GM23338 (cell line): ENCODE results near the gene C1QTNF9. TPM values are rescaled to one million over a fixed set of nuclear protein-coding genes. Genes with fewer than 3 reads are reported as not detected.

Experiments
- ATAC-seq: fragments of 200-7000 bp; cut with Tn5 transposase; 3 replicates; pipeline ENCODE4 v1.9.1; 2020
- DNase-seq: peaks from one replicate; pipeline ENCODE4 v3.0.0-alpha.2; 2015; ENCODE audit warnings: low spot score
- H2AFZ ChIP-seq: fragments of 200-600 bp; sonication (generic); 2 replicates; pipeline ENCODE4 v1.8.0; 2016; ENCODE audit warnings: antibody characterized with exemption, mild to moderate bottlenecking, moderate library complexity
- H3F3A ChIP-seq: fragments of 200-600 bp; sonication (generic); replicated peaks from 2 replicates; pipeline ENCODE4 v1.8.0; 2017; ENCODE audit warnings: antibody characterized with exemption, mixed run types, low read depth
- H3K27ac ChIP-seq: fragments of 200-600 bp; sonication (generic); 2 replicates; pipeline ENCODE4 v1.6.1; 2016; ENCODE audit warnings: low read depth
- H3K27me3 ChIP-seq: fragments of 200-600 bp; sonication (generic); 2 replicates; pipeline ENCODE4 v1.8.0; 2016; ENCODE audit warnings: mild to moderate bottlenecking, mixed run types, moderate library complexity; ENCODE audit not compliant: insufficient read depth
- H3K36me3 ChIP-seq: fragments of 200-600 bp; sonication (generic); 2 replicates; pipeline ENCODE4 v1.8.0; 2016; ENCODE audit warnings: mild to moderate bottlenecking; ENCODE audit not compliant: insufficient read depth
- H3K4me1 ChIP-seq: fragments of 200-600 bp; sonication (generic); 2 replicates; pipeline ENCODE4 v1.8.0; 2016; ENCODE audit warnings: mild to moderate bottlenecking, moderate library complexity; ENCODE audit not compliant: insufficient read depth
- H3K4me2 ChIP-seq: fragments of 200-600 bp; sonication (generic); 2 replicates; pipeline ENCODE4 v1.7.1; 2017; ENCODE audit warnings: mixed run types
- H3K4me3 ChIP-seq: fragments of 200-600 bp; sonication (generic); 2 replicates; pipeline ENCODE4 v1.6.1; 2016; ENCODE audit warnings: mixed run types
- H3K79me2 ChIP-seq: fragments of 200-600 bp; sonication (generic); replicated peaks from 2 replicates; pipeline ENCODE4 v1.8.0; 2017; ENCODE audit warnings: mild to moderate bottlenecking; ENCODE audit not compliant: insufficient read depth
- H3K9me2 ChIP-seq: fragments of 200-600 bp; sonication (generic); 2 replicates; pipeline ENCODE4 v1.8.0; 2017; ENCODE audit not compliant: insufficient read depth
- H4K20me1 ChIP-seq: fragments of 200-600 bp; sonication (generic); replicated peaks from 2 replicates; pipeline ENCODE4 v1.8.0; 2017; ENCODE audit warnings: mild to moderate bottlenecking; ENCODE audit not compliant: insufficient read depth
- H3K27ac Mint-ChIP-seq: 2 replicates; pipeline ENCODE4 v1.8.0; 2020; ENCODE audit warnings: inconsistent platforms, mild to moderate bottlenecking, moderate library complexity, mixed read lengths
- H3K27me3 Mint-ChIP-seq: 3 replicates; pipeline ENCODE4 v1.8.0; 2022; ENCODE audit warnings: low read depth, mild to moderate bottlenecking, moderate library complexity, mixed read lengths, inconsistent platforms; ENCODE audit not compliant: insufficient read depth, poor library complexity
- H3K36me3 Mint-ChIP-seq: 3 replicates; pipeline ENCODE4 v1.8.0; 2021; ENCODE audit warnings: low read depth, mild to moderate bottlenecking, inconsistent platforms, moderate library complexity, mixed read lengths
- H3K4me1 Mint-ChIP-seq: 3 replicates; pipeline ENCODE4 v1.8.0; 2020; ENCODE audit warnings: mild to moderate bottlenecking, inconsistent platforms, mixed read lengths
- H3K4me3 Mint-ChIP-seq: 3 replicates; pipeline ENCODE4 v1.8.0; 2021; ENCODE audit warnings: moderate library complexity, mild to moderate bottlenecking, inconsistent platforms, mixed read lengths
- H3K9me3 Mint-ChIP-seq: 3 replicates; pipeline ENCODE4 v1.8.0; 2020; ENCODE audit warnings: moderate library complexity, mild to moderate bottlenecking, inconsistent platforms, mixed read lengths
- CREB1 ChIP-seq: fragments of 250-450 bp; sonication (Bioruptor Pico); IDR thresholded peaks from 2 replicates; pipeline ENCODE4 v1.5.0; 2020; ENCODE audit warnings: low read depth, mild to moderate bottlenecking, moderate library complexity
- CTCF ChIP-seq, 2 experiments: fragments of 200-600 bp in 1 of 2; sonication (generic) in 1 of 2; conservative IDR thresholded peaks; 2 replicates each; pipeline versions ENCODE4 v1.5.1 to v1.6.1; 2016 to 2017; ENCODE audit warnings: antibody characterized with exemption in 2 of 2, low read depth in 2 of 2, mild to moderate bottlenecking in 2 of 2, moderate library complexity in 1 of 2
- ETS1 ChIP-seq: IDR thresholded peaks from 2 replicates; pipeline ENCODE4 v1.6.1; 2016; ENCODE audit warnings: antibody characterized with exemption
- EZH2 ChIP-seq: fragments of 200-600 bp; sonication (generic); IDR thresholded peaks from one replicate; pipeline ENCODE4 v1.8.0; 2017; ENCODE audit warnings: antibody characterized with exemption, mild to moderate bottlenecking, low read depth; ENCODE audit not compliant: unreplicated experiment
- EZH2phosphoT487 ChIP-seq: fragments of 200-600 bp; sonication (generic); IDR thresholded peaks from one replicate; pipeline ENCODE4 v1.8.1; 2018; ENCODE audit warnings: antibody characterized with exemption; ENCODE audit not compliant: unreplicated experiment
- JUNB ChIP-seq: IDR thresholded peaks from one replicate; pipeline ENCODE4 v1.6.1; 2016; ENCODE audit warnings: antibody characterized with exemption; ENCODE audit not compliant: unreplicated experiment
- NANOG ChIP-seq: IDR thresholded peaks from 2 replicates; pipeline ENCODE4 v1.6.1; 2016; ENCODE audit warnings: antibody characterized with exemption, borderline replicate concordance
- POLR2AphosphoS5 ChIP-seq: IDR thresholded peaks from 2 replicates; pipeline ENCODE4 v1.6.1; 2016; ENCODE audit warnings: antibody characterized with exemption, low read depth
- STAT1 ChIP-seq: IDR thresholded peaks from one replicate; pipeline ENCODE4 v1.6.1; 2016; ENCODE audit warnings: antibody characterized with exemption; ENCODE audit not compliant: unreplicated experiment
- ZNF114 ChIP-seq: fragments of 250-450 bp; sonication (Bioruptor Pico); IDR thresholded peaks from 2 replicates; pipeline ENCODE4 v1.5.0; 2020; ENCODE audit warnings: mild to moderate bottlenecking, moderate library complexity
- ZNF331 ChIP-seq: fragments of 250-450 bp; sonication (Bioruptor Pico); IDR thresholded peaks from 2 replicates; pipeline ENCODE4 v1.5.0; 2020; ENCODE audit warnings: low read depth, mild to moderate bottlenecking, moderate library complexity
- ZNF462 ChIP-seq: fragments of 250-450 bp; sonication (Bioruptor Pico); IDR thresholded peaks from 2 replicates; pipeline ENCODE4 v1.5.0; 2020; ENCODE audit warnings: mild to moderate bottlenecking, moderate library complexity
- polyA plus RNA-seq: library from polyadenylated mRNA; unstranded; fragments of >200 nt; fragmentation: Nextera tagmentation; extraction: Ambion mirVana; gene quantifications from 2 replicates; pipeline ENCODE4 v1.2.1, GENCODE V29; 2016
- total RNA-seq: library from RNA; depleted of rRNA; stranded (reverse); fragments of >200 nt; shearing (Covaris generic); gene quantifications from 2 replicates; pipeline ENCODE4 v1.2.3, GENCODE V29; 2014
- TF ChIP-seq, protein P1 (sequence below): IDR thresholded peaks from one replicate; pipeline ENCODE4 v1.6.1; 2018; ENCODE audit warnings: antibody characterized with exemption; ENCODE audit not compliant: unreplicated experiment

The C1QTNF9 gene
- total and polyA plus RNA-seq, 2 experiments from 2014 or later = not detected

- no peaks in the 10 kb centered on the region; the same call in 2 of the 3 replicates for H3K4me1 Mint-ChIP-seq
- no peak overlapping the region for H3K27ac Mint-ChIP-seq
- no peaks in the 10 kb centered on the region for H3K27me3 ChIP-seq
Measured at GRCh38 chr13:24286624-24287023, 22.8 kb upstream of the C1QTNF9 start.

More at GRCh38 chr13:24286624-24287023, 22.8 kb upstream of the C1QTNF9 start:
- TF ChIP-seq ZNF331 (CRISPR knock-in tag) (no peak), STAT1 (no peak), ZNF462 (no peak), ZNF114 (CRISPR knock-in tag) (no peak), POLR2AphosphoS5 (no peak), EZH2 (no peak), CREB1 (CRISPR knock-in tag) (no peak), ETS1 (no peak), CTCF (conservative IDR thresholded peaks at IDR 0.05; ENCODE audit: low read depth in 2 of 2) (no peak), NANOG (no peak), JUNB (no peak), EZH2phosphoT487 (no peak)
- TF ChIP-seq, protein P1, sequence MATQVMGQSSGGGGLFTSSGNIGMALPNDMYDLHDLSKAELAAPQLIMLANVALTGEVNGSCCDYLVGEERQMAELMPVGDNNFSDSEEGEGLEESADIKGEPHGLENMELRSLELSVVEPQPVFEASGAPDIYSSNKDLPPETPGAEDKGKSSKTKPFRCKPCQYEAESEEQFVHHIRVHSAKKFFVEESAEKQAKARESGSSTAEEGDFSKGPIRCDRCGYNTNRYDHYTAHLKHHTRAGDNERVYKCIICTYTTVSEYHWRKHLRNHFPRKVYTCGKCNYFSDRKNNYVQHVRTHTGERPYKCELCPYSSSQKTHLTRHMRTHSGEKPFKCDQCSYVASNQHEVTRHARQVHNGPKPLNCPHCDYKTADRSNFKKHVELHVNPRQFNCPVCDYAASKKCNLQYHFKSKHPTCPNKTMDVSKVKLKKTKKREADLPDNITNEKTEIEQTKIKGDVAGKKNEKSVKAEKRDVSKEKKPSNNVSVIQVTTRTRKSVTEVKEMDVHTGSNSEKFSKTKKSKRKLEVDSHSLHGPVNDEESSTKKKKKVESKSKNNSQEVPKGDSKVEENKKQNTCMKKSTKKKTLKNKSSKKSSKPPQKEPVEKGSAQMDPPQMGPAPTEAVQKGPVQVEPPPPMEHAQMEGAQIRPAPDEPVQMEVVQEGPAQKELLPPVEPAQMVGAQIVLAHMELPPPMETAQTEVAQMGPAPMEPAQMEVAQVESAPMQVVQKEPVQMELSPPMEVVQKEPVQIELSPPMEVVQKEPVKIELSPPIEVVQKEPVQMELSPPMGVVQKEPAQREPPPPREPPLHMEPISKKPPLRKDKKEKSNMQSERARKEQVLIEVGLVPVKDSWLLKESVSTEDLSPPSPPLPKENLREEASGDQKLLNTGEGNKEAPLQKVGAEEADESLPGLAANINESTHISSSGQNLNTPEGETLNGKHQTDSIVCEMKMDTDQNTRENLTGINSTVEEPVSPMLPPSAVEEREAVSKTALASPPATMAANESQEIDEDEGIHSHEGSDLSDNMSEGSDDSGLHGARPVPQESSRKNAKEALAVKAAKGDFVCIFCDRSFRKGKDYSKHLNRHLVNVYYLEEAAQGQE = no peak
- no peaks in the 10 kb centered on the region for H3K9me3 Mint-ChIP-seq
- no peak for ATAC-seq
- no peak overlapping the region for H3K4me3 Mint-ChIP-seq
- Histone ChIP-seq H3K36me3 (peaks cover 9% of the 10 kb centered on the region; the same call in 1 of the 2 replicates), H3K9me2 (no peaks in the 10 kb centered on the region), H2AFZ (no peak overlapping the region), H3K4me3 (no peak overlapping the region), H3F3A (no peaks in the 10 kb centered on the region), H3K27ac (no peak overlapping the region), H3K4me2 (no peak overlapping the region), H3K79me2 (no peaks in the 10 kb centered on the region), H3K4me1 (no peaks in the 10 kb centered on the region), H4K20me1 (no peaks in the 10 kb centered on the region)
- H3K36me3 Mint-ChIP-seq = peaks cover 31% of the 10 kb centered on the region
- H3K27me3 Mint-ChIP-seq = peaks cover 1% of the 10 kb centered on the region
- no peak for DNase-seq
